ENCODE data around the gene MLLT10.

GRCh38 chr10:21614000-21614399 lies 80.0 kb downstream of the MLLT10 start:
- no peak for TF ChIP-seq CTCF (IDR thresholded peaks at IDR 0.05)
- TF ChIP-seq POLR2A (IDR thresholded peaks at IDR 0.05) = no peak
- no peak for TF ChIP-seq EP300 (IDR thresholded peaks at IDR 0.05)

Measured in ovary (tissue), 3 donors.